H9 (cell line): ENCODE measurements around the gene A2ML1. TPM values are rescaled to one million over a fixed set of nuclear protein-coding genes. Genes with fewer than 3 reads are reported as not detected.

Source experiments
- DNase-seq: peaks from one replicate; pipeline ENCODE4 v3.0.0-alpha.2; 2017
- H2AFZ ChIP-seq: one replicate; pipeline ENCODE4 v1.6.1; 2013; ENCODE audit warnings: mild to moderate bottlenecking, low read length, control low read depth, moderate library complexity
- H2AK5ac ChIP-seq: 2 replicates; pipeline ENCODE4 v1.6.1; 2013; ENCODE audit warnings: low read length, control low read depth, mixed read lengths; ENCODE audit not compliant: insufficient read length
- H2BK120ac ChIP-seq: one replicate; pipeline ENCODE4 v1.6.1; 2013; ENCODE audit warnings: low read depth, mild to moderate bottlenecking, low read length, control low read depth, inconsistent platforms; ENCODE audit not compliant: poor library complexity, severe bottlenecking
- H2BK12ac ChIP-seq: 2 replicates; pipeline ENCODE4 v1.6.1; 2013; ENCODE audit warnings: low read length, control low read depth, mixed read lengths, low read depth; ENCODE audit not compliant: insufficient read length
- H2BK15ac ChIP-seq: 2 replicates; pipeline ENCODE4 v1.6.1; 2013; ENCODE audit warnings: low read depth, low read length, control low read depth
- H2BK20ac ChIP-seq: one replicate; pipeline ENCODE4 v1.6.1; 2013; ENCODE audit warnings: low read depth, mild to moderate bottlenecking, low read length, control low read depth, inconsistent platforms; ENCODE audit not compliant: poor library complexity, severe bottlenecking
- H2BK5ac ChIP-seq: 2 replicates; pipeline ENCODE4 v1.6.1; 2013; ENCODE audit warnings: low read length, control low read depth, mixed read lengths; ENCODE audit not compliant: insufficient read length
- H3K14ac ChIP-seq: 2 replicates; pipeline ENCODE4 v1.6.1; 2013; ENCODE audit warnings: low read length, control low read depth; ENCODE audit not compliant: insufficient read depth
- H3K18ac ChIP-seq: 2 replicates; pipeline ENCODE4 v1.6.1; 2013; ENCODE audit warnings: low read depth, mild to moderate bottlenecking, mixed read lengths, low read length, control low read depth; ENCODE audit not compliant: insufficient read length
- H3K23ac ChIP-seq: 2 replicates; pipeline ENCODE4 v1.6.1; 2013; ENCODE audit warnings: low read length, control low read depth, mixed read lengths, low read depth; ENCODE audit not compliant: insufficient read length
- H3K23me2 ChIP-seq: 2 replicates; pipeline ENCODE4 v1.6.1; 2013; ENCODE audit warnings: low read depth, mild to moderate bottlenecking, mixed read lengths, low read length, control low read depth; ENCODE audit not compliant: insufficient read length, poor library complexity, severe bottlenecking
- H3K27ac ChIP-seq: 2 replicates; pipeline ENCODE4 v1.5.1; 2013; ENCODE audit warnings: low read length, control low read depth, mixed read lengths, low read depth; ENCODE audit not compliant: insufficient read length
- H3K27me3 ChIP-seq: 2 replicates; pipeline ENCODE4 v1.6.1; 2013; ENCODE audit warnings: low read length, control low read depth, inconsistent platforms; ENCODE audit not compliant: insufficient read depth
- H3K4ac ChIP-seq: 2 replicates; pipeline ENCODE4 v1.6.1; 2013; ENCODE audit warnings: low read depth, mild to moderate bottlenecking, control low read depth, inconsistent platforms, low read length, moderate library complexity
- H3K4me1 ChIP-seq: 2 replicates; pipeline ENCODE4 v1.6.1; 2013; ENCODE audit warnings: low read length, control low read depth, inconsistent platforms; ENCODE audit not compliant: insufficient read depth
- H3K4me2 ChIP-seq: 2 replicates; pipeline ENCODE4 v1.6.1; 2013; ENCODE audit warnings: low read length, control low read depth, mixed read lengths; ENCODE audit not compliant: insufficient read length, insufficient read depth
- H3K56ac ChIP-seq: 2 replicates; pipeline ENCODE4 v1.6.1; 2013; ENCODE audit warnings: low read depth, mild to moderate bottlenecking, mixed read lengths, low read length, control low read depth; ENCODE audit not compliant: insufficient read length
- H3K79me1 ChIP-seq: 2 replicates; pipeline ENCODE4 v1.6.1; 2013; ENCODE audit warnings: low read depth, mild to moderate bottlenecking, moderate library complexity, low read length, control low read depth, inconsistent platforms; ENCODE audit not compliant: insufficient read depth, poor library complexity, severe bottlenecking
- H3K79me2 ChIP-seq: 2 replicates; pipeline ENCODE4 v1.6.1; 2013; ENCODE audit warnings: low read length, control low read depth, inconsistent platforms; ENCODE audit not compliant: insufficient read depth
- H3K9ac ChIP-seq: 2 replicates; pipeline ENCODE4 v1.6.1; 2013; ENCODE audit warnings: low read length, control low read depth, mixed read lengths; ENCODE audit not compliant: insufficient read length; ENCODE audit errors: extremely low read depth
- H3K9me3 ChIP-seq: one replicate; pipeline ENCODE4 v1.6.1; 2013; ENCODE audit warnings: low read depth, low read length, inconsistent platforms; ENCODE audit not compliant: control insufficient read depth
- H3T11ph ChIP-seq: one replicate; pipeline ENCODE4 v1.6.1; 2013; ENCODE audit warnings: mild to moderate bottlenecking, low read length, control low read depth, inconsistent platforms
- H4K20me1 ChIP-seq: one replicate; pipeline ENCODE4 v1.6.1; 2013; ENCODE audit not compliant: control insufficient read depth, insufficient read length, insufficient read depth
- H4K5ac ChIP-seq: 2 replicates; pipeline ENCODE4 v1.6.1; 2013; ENCODE audit warnings: low read depth, mild to moderate bottlenecking, mixed read lengths, low read length, control low read depth; ENCODE audit not compliant: insufficient read length
- H4K8ac ChIP-seq: replicated peaks from 2 replicates; pipeline ENCODE4 v1.6.1; 2013; ENCODE audit warnings: low read length, control low read depth, mixed read lengths, low read depth; ENCODE audit not compliant: insufficient read length
- H4K91ac ChIP-seq: 2 replicates; pipeline ENCODE4 v1.6.1; 2013; ENCODE audit warnings: low read depth, mild to moderate bottlenecking, moderate library complexity, mixed read lengths, low read length, control low read depth; ENCODE audit not compliant: insufficient read length
- H3K27ac Mint-ChIP-seq, 3 experiments: 2 replicates in 2 of 3; 3 replicates in 1 of 3; pipeline ENCODE4 v1.8.0; 2020 to 2021; ENCODE audit warnings: mixed read lengths in 3 of 3, mild to moderate bottlenecking in 1 of 3, moderate library complexity in 1 of 3
- H3K27me3 Mint-ChIP-seq: 2 replicates; pipeline ENCODE4 v1.8.0; 2021; ENCODE audit warnings: low read depth, mild to moderate bottlenecking, moderate library complexity, mixed read lengths
- H3K36me3 Mint-ChIP-seq, 3 experiments: 2 replicates in 2 of 3; 3 replicates in 1 of 3; pipeline ENCODE4 v1.8.0; 2020 to 2021; ENCODE audit warnings: low read depth in 3 of 3, mixed read lengths in 3 of 3; ENCODE audit not compliant: insufficient read depth in 1 of 3
- H3K4me1 Mint-ChIP-seq, 2 experiments: 2 replicates each; pipeline ENCODE4 v1.8.0; 2020; ENCODE audit warnings: mixed read lengths in 2 of 2
- H3K4me3 Mint-ChIP-seq, 2 experiments: 2 replicates in 1 of 2; 3 replicates in 1 of 2; pipeline ENCODE4 v1.8.0; 2020 to 2021; ENCODE audit warnings: mild to moderate bottlenecking in 2 of 2, mixed read lengths in 2 of 2, moderate library complexity in 1 of 2
- H3K9me3 Mint-ChIP-seq, 2 experiments: 2 replicates in 1 of 2; 3 replicates in 1 of 2; pipeline ENCODE4 v1.8.0; 2020; ENCODE audit warnings: mild to moderate bottlenecking in 2 of 2, mixed read lengths in 2 of 2, moderate library complexity in 1 of 2
- CTCF ChIP-seq: fragments of 200-600 bp; sonication (generic); conservative IDR thresholded peaks from 3 replicates; pipeline ENCODE4 v1.8.0; 2021; ENCODE audit warnings: antibody characterized with exemption, mild to moderate bottlenecking
- WGBS: extraction: QIAGEN DNeasy Blood & Tissue Kit; methylation state at CpG from one replicate; pipeline ENCODE4 v1.1.7; 2013; ENCODE audit warnings: missing lambda C conversion rate, low lambda C conversion rate, mixed read lengths; ENCODE audit not compliant: insufficient read length; ENCODE audit errors: extremely low coverage; 5-methylcytosine and 5-hydroxymethylcytosine counted together
- total RNA-seq: library from RNA; stranded (reverse); gene quantifications from 2 replicates; pipeline ENCODE4 v1.2.1, GENCODE V29; 2021

Gene A2ML1
- total RNA-seq, 1 experiment from 2014 or later, result 2.8 TPM

GRCh38 chr12:8827551-8828256 is 5.3 kb downstream of the A2ML1 start:
- Histone ChIP-seq H3T11ph (no peak overlapping the region), H3K56ac (no peak overlapping the region), H3K79me1 (no peaks in the 10 kb centered on the region), H4K8ac (no peak overlapping the region), H3K4me2 (no peak overlapping the region), H4K20me1 (no peaks in the 10 kb centered on the region), H2BK15ac (no peak overlapping the region), H2BK12ac (no peak overlapping the region), H3K27me3 (no peaks in the 10 kb centered on the region), H2BK20ac (no peak overlapping the region), H3K23ac (no peak overlapping the region), H3K4ac (no peak overlapping the region), H2AFZ (no peak overlapping the region), H4K5ac (no peak overlapping the region), H2AK5ac (no peak overlapping the region), H3K79me2 (no peaks in the 10 kb centered on the region), H4K91ac (peak overlapping the region; percentile 48), H3K23me2 (no peaks in the 10 kb centered on the region), H2BK120ac (no peak overlapping the region), H3K27ac (no peak overlapping the region), H3K9ac (no peak overlapping the region), H3K14ac (no peak overlapping the region), H3K18ac (no peak overlapping the region), H3K9me3 (no peaks in the 10 kb centered on the region), H3K4me1 (peaks cover 2% of the 10 kb centered on the region; the same call in 1 of the 2 replicates), H2BK5ac (no peak overlapping the region)
- peak; percentile 25 for DNase-seq
- Mint-ChIP-seq H3K4me1 (peaks cover 49 to 52% of the 10 kb centered on the region in 2 experiments), H3K4me3 (no peak overlapping the region; a peak in 1 of 5 replicates), H3K9me3 (peaks cover 15 to 21% of the 10 kb centered on the region in 2 experiments), H3K27ac (peak overlapping the region in 1 of 3 experiments; percentile 92; a peak in 1 of 7 replicates), H3K36me3 (peaks cover 4 to 23% (median 21%) of the 10 kb centered on the region in 3 experiments; a peak in 6 of 7 replicates), H3K27me3 (no peaks in the 10 kb centered on the region)
- WGBS, result no CpG with 5 or more reads among the region's 4 CpGs
- TF ChIP-seq CTCF, result no peak
